ENCODE data around the gene STOX2.

The STOX2 gene

GRCh38 chr4:184067931-184068554 is 162.9 kb downstream of the STOX2 start:
- no peak for DNase-seq (ENCODE audit: low spot score)
- FAIRE-seq = no peak
